ENCODE data around the gene PGLYRP4. TPM values are rescaled to one million over a fixed set of nuclear protein-coding genes. Genes with fewer than 3 reads are reported as not detected.
"Not testable (repeated sequence)": the region's sequence is repeated elsewhere in the genome, so short reads cannot be mapped to it uniquely, and the experiment has no call there.

The PGLYRP4 gene
- total RNA-seq, 1 experiment from 2014 or later = 0.38 TPM

DNA sequence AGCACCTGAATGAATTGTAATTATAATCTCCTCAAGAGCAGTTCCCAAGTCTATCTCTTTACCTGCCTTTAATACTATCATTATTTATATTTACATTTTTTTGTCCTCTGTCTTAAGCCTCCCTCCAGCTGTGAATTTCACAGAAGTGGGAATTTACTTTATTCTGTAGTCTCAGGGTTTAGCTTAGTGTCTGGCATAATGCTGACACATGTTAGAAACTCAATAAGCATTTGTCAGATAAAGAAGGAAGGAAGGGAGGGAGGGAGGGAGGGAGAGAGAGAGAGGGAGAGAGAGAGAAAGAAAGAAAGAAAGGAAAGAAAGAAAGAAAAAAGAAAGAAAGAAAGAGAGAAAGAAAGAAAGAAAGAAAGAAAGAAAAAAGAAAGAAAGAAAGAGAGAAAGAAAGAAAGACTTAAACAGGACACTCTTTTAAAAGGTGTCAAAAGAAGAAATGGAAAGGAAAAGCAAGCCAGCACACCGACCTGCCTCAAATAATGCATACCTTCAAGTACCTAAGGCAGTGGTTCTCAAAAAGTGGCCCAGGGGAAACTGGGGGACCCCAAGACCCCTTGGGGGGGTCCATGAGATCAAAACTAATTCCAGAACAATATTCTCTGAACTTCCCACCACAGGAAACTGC, 1.8 kb upstream of the PGLYRP4 start:
- no TSS peak for BruUV-seq (replicated peaks)

DNA sequence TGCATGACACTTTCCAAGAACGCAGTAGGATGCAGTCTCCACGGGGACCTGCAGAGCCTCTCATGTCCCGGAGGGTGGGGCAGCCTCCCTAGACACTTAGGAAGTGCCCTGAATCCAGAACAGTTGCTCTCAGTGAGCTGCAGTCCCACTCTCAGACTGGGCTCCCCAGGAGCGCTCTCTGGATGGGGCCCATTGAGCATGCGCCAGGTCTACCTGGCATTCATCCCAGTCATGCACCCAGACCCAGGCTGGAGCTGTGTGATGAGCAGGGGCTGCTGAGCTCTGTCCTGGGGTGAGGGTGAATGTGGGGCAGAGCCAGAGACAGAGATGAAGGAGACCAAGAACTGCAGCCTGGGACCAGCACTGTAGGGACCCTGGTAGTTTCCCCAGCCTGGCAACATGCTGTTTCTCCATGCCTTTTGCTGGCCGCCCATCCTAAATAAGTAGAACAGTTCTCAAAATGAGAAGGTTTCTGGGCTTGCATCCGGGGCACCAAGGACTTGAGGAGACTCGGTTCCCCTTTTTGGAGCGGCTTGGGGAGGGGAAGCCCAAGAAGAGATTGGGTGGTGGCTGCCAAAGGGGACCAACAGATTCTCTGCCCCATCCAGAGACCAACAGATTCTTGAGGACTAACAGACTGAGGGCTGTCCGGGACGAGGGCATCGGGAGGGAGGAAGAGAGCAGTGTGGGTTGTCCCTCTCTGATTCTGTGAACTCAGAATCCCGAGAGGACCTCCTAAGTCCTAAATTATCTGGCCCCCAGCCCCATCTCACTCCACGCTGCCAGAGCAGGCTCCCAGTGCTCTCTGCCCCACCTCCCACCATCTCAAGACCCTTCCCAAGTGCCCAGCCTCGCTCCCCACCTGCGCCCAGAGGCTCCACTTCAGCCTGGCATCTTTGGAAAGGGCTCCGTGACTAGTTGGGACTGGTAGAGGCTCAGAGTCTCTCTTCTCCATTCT, 1.0 kb upstream of the PGLYRP4 start:
- CTCF ChIA-PET = interaction anchor here (0.6 to 0.7 kb wide), 2 partner anchors 194 to 283 kb away, joined by 4 to 6 read pairs; no protein-coding TSS in a partner anchor
- no peak overlapping the region for H3K4me3 Mint-ChIP-seq (ENCODE audit: low read depth, unreplicated experiment)
- BruUV-seq (replicated peaks) = no TSS peak
- peaks cover 71% of the 10 kb centered on the region for H3K27me3 Mint-ChIP-seq (ENCODE audit: unreplicated experiment)
- intact Hi-C loops (cut with micrococcal nuclease; ENCODE audit: unreplicated experiment) = loop anchor here (5.0 to 10.0 kb wide), 2 partner anchors 218 to 635 kb away; partner anchors contain the start of genes RAB13 and S100A2
- H3K27ac Mint-ChIP-seq (ENCODE audit: unreplicated experiment) = no peak overlapping the region
- no peaks in the 10 kb centered on the region for H3K36me3 Mint-ChIP-seq (ENCODE audit: insufficient read depth, unreplicated experiment)
- no peaks in the 10 kb centered on the region for H3K9me3 Mint-ChIP-seq (ENCODE audit: low read depth, unreplicated experiment)
- DNase-seq = no peak
- TF ChIP-seq, protein P1, sequence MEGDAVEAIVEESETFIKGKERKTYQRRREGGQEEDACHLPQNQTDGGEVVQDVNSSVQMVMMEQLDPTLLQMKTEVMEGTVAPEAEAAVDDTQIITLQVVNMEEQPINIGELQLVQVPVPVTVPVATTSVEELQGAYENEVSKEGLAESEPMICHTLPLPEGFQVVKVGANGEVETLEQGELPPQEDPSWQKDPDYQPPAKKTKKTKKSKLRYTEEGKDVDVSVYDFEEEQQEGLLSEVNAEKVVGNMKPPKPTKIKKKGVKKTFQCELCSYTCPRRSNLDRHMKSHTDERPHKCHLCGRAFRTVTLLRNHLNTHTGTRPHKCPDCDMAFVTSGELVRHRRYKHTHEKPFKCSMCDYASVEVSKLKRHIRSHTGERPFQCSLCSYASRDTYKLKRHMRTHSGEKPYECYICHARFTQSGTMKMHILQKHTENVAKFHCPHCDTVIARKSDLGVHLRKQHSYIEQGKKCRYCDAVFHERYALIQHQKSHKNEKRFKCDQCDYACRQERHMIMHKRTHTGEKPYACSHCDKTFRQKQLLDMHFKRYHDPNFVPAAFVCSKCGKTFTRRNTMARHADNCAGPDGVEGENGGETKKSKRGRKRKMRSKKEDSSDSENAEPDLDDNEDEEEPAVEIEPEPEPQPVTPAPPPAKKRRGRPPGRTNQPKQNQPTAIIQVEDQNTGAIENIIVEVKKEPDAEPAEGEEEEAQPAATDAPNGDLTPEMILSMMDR (IDR thresholded peaks at IDR 0.05; ENCODE audit: unreplicated experiment) = no peak
- H3K4me1 Mint-ChIP-seq (ENCODE audit: low read depth, unreplicated experiment) = peaks cover 27% of the 10 kb centered on the region

More for the DNA sequence above, 1.8 kb upstream of the PGLYRP4 start:
- TF ChIP-seq, protein P1 (IDR thresholded peaks at IDR 0.05; ENCODE audit: unreplicated experiment) = no peak
- Mint-ChIP-seq H3K27me3 (ENCODE audit: unreplicated experiment) (peaks cover 71% of the 10 kb centered on the region), H3K4me3 (ENCODE audit: low read depth, unreplicated experiment) (no peak overlapping the region), H3K9me3 (ENCODE audit: low read depth, unreplicated experiment) (no peaks in the 10 kb centered on the region), H3K27ac (ENCODE audit: unreplicated experiment) (no peak overlapping the region), H3K4me1 (ENCODE audit: low read depth, unreplicated experiment) (peaks cover 21% of the 10 kb centered on the region), H3K36me3 (ENCODE audit: insufficient read depth, unreplicated experiment) (no peaks in the 10 kb centered on the region)
- CTCF ChIA-PET = interaction anchor here (0.6 to 0.7 kb wide), 2 partner anchors 195 to 282 kb away, joined by 4 to 6 read pairs; no protein-coding TSS in a partner anchor
- intact Hi-C loops (cut with micrococcal nuclease; ENCODE audit: unreplicated experiment) = loop anchor here (5.0 to 10.0 kb wide), 2 partner anchors 217 to 634 kb away; partner anchors contain the start of genes RAB13 and S100A2
- DNase-seq = no peak

DNA sequence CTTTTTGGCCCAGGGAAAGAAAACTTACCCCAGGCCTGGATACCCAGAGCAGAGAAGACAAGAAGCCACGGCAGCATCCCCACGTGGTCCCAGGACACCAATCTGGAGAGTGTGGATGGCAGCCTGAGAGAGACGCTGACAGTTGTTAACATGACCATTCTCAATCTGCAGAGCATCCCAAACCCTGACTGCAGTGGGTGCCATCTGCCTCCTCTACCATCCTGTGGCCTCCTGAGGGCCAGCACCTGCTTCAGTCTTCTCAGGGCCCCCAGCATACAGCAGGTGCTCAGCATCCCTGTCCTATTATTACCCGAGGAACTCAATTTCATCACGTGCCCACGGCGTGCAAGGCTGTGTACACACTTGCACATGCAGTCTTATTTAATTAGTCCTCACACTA, 785 bp downstream of the PGLYRP4 start:
- TF ChIP-seq, protein P1 (IDR thresholded peaks at IDR 0.05; ENCODE audit: unreplicated experiment) = no peak
- no peak overlapping the region for H3K4me3 Mint-ChIP-seq (ENCODE audit: low read depth, unreplicated experiment)
- peaks cover 41% of the 10 kb centered on the region for H3K4me1 Mint-ChIP-seq (ENCODE audit: low read depth, unreplicated experiment)
- intact Hi-C loops (cut with micrococcal nuclease; ENCODE audit: unreplicated experiment) = no loop called here
- no peak for DNase-seq
- CTCF ChIA-PET = interaction anchor here (0.6 to 1.4 kb wide), 2 partner anchors 99 to 147 kb away, joined by 3 to 4 read pairs; no protein-coding TSS in a partner anchor
- H3K36me3 Mint-ChIP-seq (ENCODE audit: insufficient read depth, unreplicated experiment) = no peaks in the 10 kb centered on the region
- BruUV-seq (replicated peaks) = no TSS peak
- no peak overlapping the region for H3K27ac Mint-ChIP-seq (ENCODE audit: unreplicated experiment)
- no peaks in the 10 kb centered on the region for H3K9me3 Mint-ChIP-seq (ENCODE audit: low read depth, unreplicated experiment)
- H3K27me3 Mint-ChIP-seq (ENCODE audit: unreplicated experiment) = peaks cover 84% of the 10 kb centered on the region

DNA sequence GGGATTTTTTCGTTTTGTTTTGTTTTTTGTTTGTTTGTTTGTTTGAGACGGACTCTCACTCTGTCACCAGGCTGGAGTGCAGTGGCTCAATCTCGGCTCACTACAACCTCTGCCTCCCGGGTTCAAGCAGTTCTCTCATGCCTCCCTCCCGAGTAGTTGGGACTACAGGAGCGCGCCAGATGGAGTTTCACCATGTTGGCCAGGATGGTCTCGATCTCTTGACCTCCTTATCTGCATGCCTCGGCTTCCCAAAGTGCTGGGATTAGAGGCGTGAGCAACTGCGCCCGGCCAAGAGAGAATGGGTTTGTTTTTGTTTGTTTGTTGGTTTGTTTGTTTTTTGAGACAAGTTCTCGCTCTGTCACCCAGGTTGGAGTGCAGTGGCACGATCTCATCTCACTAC, 1.6 kb downstream of the PGLYRP4 start:
- Mint-ChIP-seq H3K4me1 (ENCODE audit: low read depth, unreplicated experiment) (peaks cover 35% of the 10 kb centered on the region), H3K27me3 (ENCODE audit: unreplicated experiment) (peaks cover 92% of the 10 kb centered on the region)
- CTCF ChIA-PET = interaction anchor here (0.8 to 1.4 kb wide), 2 partner anchors 8 to 11 kb away, joined by 3 to 4 read pairs; no protein-coding TSS in a partner anchor
- DNase-seq; BruUV-seq (replicated peaks); H3K4me3 Mint-ChIP-seq (ENCODE audit: low read depth, unreplicated experiment); H3K27ac Mint-ChIP-seq (ENCODE audit: unreplicated experiment); H3K9me3 Mint-ChIP-seq (ENCODE audit: low read depth, unreplicated experiment); H3K36me3 Mint-ChIP-seq (ENCODE audit: insufficient read depth, unreplicated experiment); intact Hi-C loops (cut with micrococcal nuclease; ENCODE audit: unreplicated experiment): not testable (repeated sequence)
